ENCODE data around the gene SAMD9L. TPM values are rescaled to one million over a fixed set of nuclear protein-coding genes. Genes with fewer than 3 reads are reported as not detected.

Gene SAMD9L
- total RNA-seq, 1 experiment from 2014 or later, result 1.5 TPM

DNA sequence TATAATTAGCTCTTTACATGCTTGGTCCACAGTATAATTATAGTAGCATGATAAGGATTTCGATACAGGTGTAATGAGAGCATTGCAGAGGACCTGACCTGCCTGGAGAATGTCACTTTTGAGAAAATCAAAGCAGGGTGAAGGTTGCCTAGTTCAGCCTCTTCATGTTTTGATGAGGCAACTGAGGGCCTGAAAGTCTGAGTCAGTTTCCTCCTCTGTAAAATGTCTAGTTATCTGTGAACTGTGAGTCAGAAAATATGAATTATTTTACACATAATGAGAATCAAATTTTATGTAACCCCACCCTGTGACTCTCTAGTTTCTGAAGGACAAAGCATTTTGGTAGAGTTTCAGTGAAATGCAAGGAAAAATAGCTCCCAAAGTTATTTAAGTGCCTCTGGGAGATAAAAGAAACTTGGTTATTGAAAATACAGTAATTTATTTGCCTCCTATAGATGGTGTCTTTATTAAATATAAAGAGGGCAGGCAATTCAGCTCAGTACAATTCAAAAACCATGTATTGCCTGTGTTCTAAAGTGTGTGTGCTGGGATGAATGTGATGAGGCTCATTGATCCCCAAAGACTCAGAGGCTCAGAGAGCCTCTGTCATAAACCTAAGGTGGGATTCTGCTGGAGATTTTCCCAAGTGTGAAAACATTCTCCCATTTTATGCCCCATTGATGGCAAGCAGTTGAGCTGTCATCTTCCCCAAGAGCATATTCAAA, 37.3 kb upstream of the SAMD9L start:
- Mint-ChIP-seq H3K27ac (ENCODE audit: low read depth, unreplicated experiment) (no peak overlapping the region), H3K27me3 (ENCODE audit: insufficient read depth, unreplicated experiment) (peaks cover 93% of the 10 kb centered on the region), H3K4me3 (ENCODE audit: unreplicated experiment) (no peak overlapping the region), H3K4me1 (ENCODE audit: insufficient read depth, unreplicated experiment) (no peaks in the 10 kb centered on the region), H3K36me3 (ENCODE audit: insufficient read depth, unreplicated experiment) (no peaks in the 10 kb centered on the region), H3K9me3 (ENCODE audit: unreplicated experiment) (no peaks in the 10 kb centered on the region)
- DNase-seq (ENCODE audit: unreplicated experiment), result peak; percentile 11
- ChIA-PET POLR2A (no interaction called here), CTCF (interaction anchor here (1.1 to 1.3 kb wide), 2 partner anchors 37 to 61 kb away, joined by 3 read pairs; no protein-coding TSS in a partner anchor)
- intact Hi-C loops (cut with micrococcal nuclease), result no loop called here
- TF ChIP-seq, protein P1, sequence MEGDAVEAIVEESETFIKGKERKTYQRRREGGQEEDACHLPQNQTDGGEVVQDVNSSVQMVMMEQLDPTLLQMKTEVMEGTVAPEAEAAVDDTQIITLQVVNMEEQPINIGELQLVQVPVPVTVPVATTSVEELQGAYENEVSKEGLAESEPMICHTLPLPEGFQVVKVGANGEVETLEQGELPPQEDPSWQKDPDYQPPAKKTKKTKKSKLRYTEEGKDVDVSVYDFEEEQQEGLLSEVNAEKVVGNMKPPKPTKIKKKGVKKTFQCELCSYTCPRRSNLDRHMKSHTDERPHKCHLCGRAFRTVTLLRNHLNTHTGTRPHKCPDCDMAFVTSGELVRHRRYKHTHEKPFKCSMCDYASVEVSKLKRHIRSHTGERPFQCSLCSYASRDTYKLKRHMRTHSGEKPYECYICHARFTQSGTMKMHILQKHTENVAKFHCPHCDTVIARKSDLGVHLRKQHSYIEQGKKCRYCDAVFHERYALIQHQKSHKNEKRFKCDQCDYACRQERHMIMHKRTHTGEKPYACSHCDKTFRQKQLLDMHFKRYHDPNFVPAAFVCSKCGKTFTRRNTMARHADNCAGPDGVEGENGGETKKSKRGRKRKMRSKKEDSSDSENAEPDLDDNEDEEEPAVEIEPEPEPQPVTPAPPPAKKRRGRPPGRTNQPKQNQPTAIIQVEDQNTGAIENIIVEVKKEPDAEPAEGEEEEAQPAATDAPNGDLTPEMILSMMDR (IDR thresholded peaks at IDR 0.05; ENCODE audit: unreplicated experiment), result no peak
- no TSS peak for BruUV-seq (replicated peaks)

DNA sequence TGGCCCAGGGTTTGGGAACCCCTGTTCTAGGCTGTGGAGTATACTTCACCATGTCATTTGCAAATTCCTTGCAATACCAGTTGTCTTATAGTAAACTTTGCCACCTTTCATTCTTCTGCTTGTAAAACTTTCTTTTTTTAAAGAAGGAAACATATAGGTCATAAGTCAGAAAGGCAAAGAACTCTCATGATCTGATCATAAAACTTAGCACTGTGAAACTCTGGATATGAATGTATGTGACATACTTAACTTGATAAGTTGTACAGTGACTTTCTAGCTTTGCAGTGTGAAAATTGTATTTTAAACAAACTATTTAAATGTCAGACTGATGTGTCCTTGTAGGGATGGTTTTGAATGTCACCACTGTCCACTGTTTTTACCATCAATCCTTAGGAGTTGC, 31.0 kb upstream of the SAMD9L start:
- Mint-ChIP-seq H3K27ac (ENCODE audit: low read depth, unreplicated experiment) (no peak overlapping the region), H3K9me3 (ENCODE audit: unreplicated experiment) (no peaks in the 10 kb centered on the region), H3K4me3 (ENCODE audit: unreplicated experiment) (no peak overlapping the region), H3K27me3 (ENCODE audit: insufficient read depth, unreplicated experiment) (peaks cover 74% of the 10 kb centered on the region), H3K4me1 (ENCODE audit: insufficient read depth, unreplicated experiment) (no peaks in the 10 kb centered on the region), H3K36me3 (ENCODE audit: insufficient read depth, unreplicated experiment) (no peaks in the 10 kb centered on the region)
- no TSS peak for BruUV-seq (replicated peaks)
- intact Hi-C loops (cut with micrococcal nuclease), result loop anchor here (2.0 to 10.0 kb wide), 2 partner anchors 84 to 370 kb away; no protein-coding TSS in a partner anchor
- CTCF ChIA-PET, result interaction anchor here (0.6 to 2.2 kb wide), 5 partner anchors 48 to 606 kb away, joined by 3 to 9 read pairs (median 4); no protein-coding TSS in a partner anchor
- POLR2A ChIA-PET, result no interaction called here
- TF ChIP-seq, protein P1 (IDR thresholded peaks at IDR 0.05; ENCODE audit: unreplicated experiment), result no peak
- DNase-seq (ENCODE audit: unreplicated experiment), result no peak

DNA sequence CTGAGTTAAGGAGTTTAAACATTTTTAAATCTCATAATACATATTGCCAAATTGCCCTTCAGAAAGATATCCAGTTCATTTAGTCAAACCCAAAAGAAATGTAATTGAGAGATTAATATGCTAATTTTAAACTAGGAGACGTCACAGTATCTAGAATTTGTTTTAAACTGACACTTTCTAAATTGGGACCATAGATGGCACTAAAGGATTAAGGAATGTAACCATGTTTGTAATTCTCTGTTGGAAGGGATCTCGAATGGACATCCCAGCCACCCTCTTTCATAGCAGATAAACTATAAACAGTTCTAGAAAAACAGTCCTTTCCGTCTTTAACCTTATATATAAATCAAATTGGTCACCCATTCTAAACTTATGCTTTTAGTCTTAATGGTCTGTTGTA, 30.0 kb upstream of the SAMD9L start:
- CTCF ChIA-PET, result interaction anchor here (0.6 to 2.2 kb wide), 5 partner anchors 20 to 607 kb away, joined by 3 to 9 read pairs (median 3); no protein-coding TSS in a partner anchor
- peaks cover 64% of the 10 kb centered on the region for H3K27me3 Mint-ChIP-seq (ENCODE audit: insufficient read depth, unreplicated experiment)

DNA sequence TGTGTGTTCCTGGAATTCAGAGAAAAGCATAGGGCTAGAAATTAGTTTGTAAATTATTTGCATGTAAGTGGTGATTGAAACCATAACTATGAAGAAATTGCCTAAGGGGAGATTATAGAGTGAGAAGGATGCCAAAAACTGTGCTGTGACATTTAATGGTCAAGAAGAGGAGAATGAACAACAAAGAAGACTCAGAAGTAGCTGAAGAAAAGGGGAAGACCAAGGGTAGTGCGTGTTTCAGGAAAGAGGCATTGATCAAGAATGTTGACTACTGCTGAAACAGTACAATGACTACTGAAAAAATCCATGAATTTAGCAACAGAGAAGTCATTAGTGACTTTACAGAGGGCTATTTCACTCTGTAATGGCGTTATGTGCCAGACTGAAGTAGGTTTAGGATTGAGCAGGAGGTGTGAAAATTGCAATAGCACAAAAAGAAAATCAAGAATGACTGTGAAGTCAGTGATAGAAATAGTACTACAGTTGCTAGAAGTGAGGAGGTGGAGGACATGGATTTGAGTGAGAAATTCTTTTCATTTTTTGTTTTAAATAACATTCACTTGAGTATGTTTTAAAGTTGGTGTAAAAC, 28.9 kb upstream of the SAMD9L start:
- Mint-ChIP-seq H3K36me3 (ENCODE audit: insufficient read depth, unreplicated experiment) (no peaks in the 10 kb centered on the region), H3K4me1 (ENCODE audit: insufficient read depth, unreplicated experiment) (no peaks in the 10 kb centered on the region), H3K4me3 (ENCODE audit: unreplicated experiment) (no peak overlapping the region), H3K27me3 (ENCODE audit: insufficient read depth, unreplicated experiment) (peaks cover 53% of the 10 kb centered on the region), H3K27ac (ENCODE audit: low read depth, unreplicated experiment) (no peak overlapping the region), H3K9me3 (ENCODE audit: unreplicated experiment) (no peaks in the 10 kb centered on the region)
- BruUV-seq (replicated peaks), result no TSS peak
- intact Hi-C loops (cut with micrococcal nuclease), result loop anchor here (10.0 kb wide), 1 partner anchor 82 kb away; no protein-coding TSS in a partner anchor
- no peak for DNase-seq (ENCODE audit: unreplicated experiment)
- ChIA-PET POLR2A (no interaction called here), CTCF (no interaction called here)
- TF ChIP-seq, protein P1 (IDR thresholded peaks at IDR 0.05; ENCODE audit: unreplicated experiment), result no peak

More for the DNA sequence above, 30.0 kb upstream of the SAMD9L start:
- no TSS peak for BruUV-seq (replicated peaks)
- H3K9me3 Mint-ChIP-seq (ENCODE audit: unreplicated experiment), result no peaks in the 10 kb centered on the region
- no peak overlapping the region for H3K27ac Mint-ChIP-seq (ENCODE audit: low read depth, unreplicated experiment)
- no peaks in the 10 kb centered on the region for H3K4me1 Mint-ChIP-seq (ENCODE audit: insufficient read depth, unreplicated experiment)
- DNase-seq (ENCODE audit: unreplicated experiment), result no peak
- POLR2A ChIA-PET, result interaction anchor here (0.6 kb wide), 1 partner anchor 701 kb away, joined by 3 read pairs; no protein-coding TSS in a partner anchor
- no peak overlapping the region for H3K4me3 Mint-ChIP-seq (ENCODE audit: unreplicated experiment)
- TF ChIP-seq, protein P1 (IDR thresholded peaks at IDR 0.05; ENCODE audit: unreplicated experiment), result peak; percentile 40
- intact Hi-C loops (cut with micrococcal nuclease), result loop anchor here (1.0 to 10.0 kb wide), 3 partner anchors 50 to 371 kb away; no protein-coding TSS in a partner anchor
- no peaks in the 10 kb centered on the region for H3K36me3 Mint-ChIP-seq (ENCODE audit: insufficient read depth, unreplicated experiment)
